Measurements from ENCODE around the gene IGFL4. TPM values are rescaled to one million over a fixed set of nuclear protein-coding genes. Genes with fewer than 3 reads are reported as not detected.

The IGFL4 gene
- total and polyA plus RNA-seq, 2 of the 13 experiments (the other 11 are each of a cell fraction or from before 2014, with no cell fraction given): 1.2 to 1.4 TPM

DNA sequence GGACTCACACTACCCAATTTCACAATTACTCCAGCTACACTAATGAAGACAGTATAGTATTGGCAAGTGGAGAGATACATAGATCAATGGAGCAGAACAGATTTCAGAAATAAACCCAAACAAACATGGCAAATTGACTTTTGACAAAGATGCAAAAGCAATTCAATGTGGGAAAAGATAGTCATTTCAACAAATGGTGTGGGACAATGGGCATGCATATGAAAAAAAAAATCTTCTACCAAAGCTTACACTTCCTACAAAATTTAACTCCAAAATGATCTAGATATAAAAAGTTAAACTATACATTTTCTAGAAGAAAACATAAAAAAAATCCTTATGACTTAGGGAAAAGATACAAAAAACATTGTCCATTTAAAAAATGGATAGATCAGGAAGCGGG lies 2.7 kb upstream of the IGFL4 start (continued):
- TF ChIP-seq, protein P1, sequence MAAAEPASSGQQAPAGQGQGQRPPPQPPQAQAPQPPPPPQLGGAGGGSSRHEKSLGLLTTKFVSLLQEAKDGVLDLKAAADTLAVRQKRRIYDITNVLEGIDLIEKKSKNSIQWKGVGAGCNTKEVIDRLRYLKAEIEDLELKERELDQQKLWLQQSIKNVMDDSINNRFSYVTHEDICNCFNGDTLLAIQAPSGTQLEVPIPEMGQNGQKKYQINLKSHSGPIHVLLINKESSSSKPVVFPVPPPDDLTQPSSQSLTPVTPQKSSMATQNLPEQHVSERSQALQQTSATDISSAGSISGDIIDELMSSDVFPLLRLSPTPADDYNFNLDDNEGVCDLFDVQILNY (CRISPR knock-in tag; conservative IDR thresholded peaks at IDR 0.05): no peak

DNA sequence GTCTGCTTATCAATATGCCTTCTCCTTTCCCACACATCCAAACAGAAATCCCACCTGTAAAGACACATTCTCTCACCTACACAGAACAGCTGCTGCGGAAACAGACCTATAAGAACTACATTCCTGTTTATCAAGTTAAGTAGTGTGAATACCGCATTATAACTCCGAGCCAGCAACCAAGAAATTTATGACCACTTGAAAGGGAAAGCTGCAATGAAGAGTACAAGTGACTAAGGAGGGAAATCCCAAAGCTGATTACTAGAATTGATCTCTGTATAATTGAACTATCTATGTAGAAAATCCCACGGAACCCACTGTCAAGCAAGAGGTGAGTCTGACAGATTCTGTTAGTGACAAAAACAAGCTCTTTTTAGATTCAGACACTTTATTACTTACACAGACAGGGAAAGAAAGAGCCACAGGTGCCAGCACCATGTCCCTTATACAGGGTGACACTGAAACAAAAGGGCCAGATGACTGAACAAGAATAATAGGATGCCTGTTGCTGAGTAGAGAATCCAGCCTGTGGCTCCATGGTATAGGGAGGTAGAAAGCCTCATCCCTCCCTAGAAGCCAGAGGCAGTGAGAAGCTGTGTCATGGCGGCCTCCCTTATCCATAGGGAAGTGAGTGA lies 1.6 kb upstream of the IGFL4 start:
- Histone ChIP-seq H3K9ac (ENCODE audit: insufficient read depth, low read depth, low read length) (no peak overlapping the region), H2AFZ (ENCODE audit: low read length) (no peak overlapping the region), H3K4me3 (replicated peaks in 1 of 3; ENCODE audit: insufficient read depth in 1 of 3, low read depth in 2 of 3, low read length in 3 of 3) (no peak overlapping the region), H3K4me2 (ENCODE audit: low read depth, low read length) (no peak overlapping the region), H3K79me2 (ENCODE audit: insufficient read depth, low read length) (no peaks in the 10 kb centered on the region), H3K36me3 (replicated peaks in 1 of 2; ENCODE audit: control insufficient read depth in 1 of 2, insufficient read depth in 2 of 2, low read length in 2 of 2) (no peaks in the 10 kb centered on the region), H3K4me1 (ENCODE audit: insufficient read depth, low read length) (peaks cover 3% of the 10 kb centered on the region), H3K27ac (ENCODE audit: extremely low read length, insufficient read depth, low read length) (no peak overlapping the region), H3K9me3 (ENCODE audit: low read length) (no peaks in the 10 kb centered on the region), H4K20me1 (ENCODE audit: insufficient read depth, low read length) (no peaks in the 10 kb centered on the region), H3K27me3 (ENCODE audit: control insufficient read depth in 1 of 2, insufficient read depth in 2 of 2, low read length in 2 of 2) (no peaks in the 10 kb centered on the region; a peak in 1 of 5 replicates)
- in situ Hi-C loops (cut with HindIII; ENCODE audit: extremely low pct_ligation_motif_present, low pct_unique_long_range_greater_than_20kb): no loop called here
- TF ChIP-seq, protein P2, sequence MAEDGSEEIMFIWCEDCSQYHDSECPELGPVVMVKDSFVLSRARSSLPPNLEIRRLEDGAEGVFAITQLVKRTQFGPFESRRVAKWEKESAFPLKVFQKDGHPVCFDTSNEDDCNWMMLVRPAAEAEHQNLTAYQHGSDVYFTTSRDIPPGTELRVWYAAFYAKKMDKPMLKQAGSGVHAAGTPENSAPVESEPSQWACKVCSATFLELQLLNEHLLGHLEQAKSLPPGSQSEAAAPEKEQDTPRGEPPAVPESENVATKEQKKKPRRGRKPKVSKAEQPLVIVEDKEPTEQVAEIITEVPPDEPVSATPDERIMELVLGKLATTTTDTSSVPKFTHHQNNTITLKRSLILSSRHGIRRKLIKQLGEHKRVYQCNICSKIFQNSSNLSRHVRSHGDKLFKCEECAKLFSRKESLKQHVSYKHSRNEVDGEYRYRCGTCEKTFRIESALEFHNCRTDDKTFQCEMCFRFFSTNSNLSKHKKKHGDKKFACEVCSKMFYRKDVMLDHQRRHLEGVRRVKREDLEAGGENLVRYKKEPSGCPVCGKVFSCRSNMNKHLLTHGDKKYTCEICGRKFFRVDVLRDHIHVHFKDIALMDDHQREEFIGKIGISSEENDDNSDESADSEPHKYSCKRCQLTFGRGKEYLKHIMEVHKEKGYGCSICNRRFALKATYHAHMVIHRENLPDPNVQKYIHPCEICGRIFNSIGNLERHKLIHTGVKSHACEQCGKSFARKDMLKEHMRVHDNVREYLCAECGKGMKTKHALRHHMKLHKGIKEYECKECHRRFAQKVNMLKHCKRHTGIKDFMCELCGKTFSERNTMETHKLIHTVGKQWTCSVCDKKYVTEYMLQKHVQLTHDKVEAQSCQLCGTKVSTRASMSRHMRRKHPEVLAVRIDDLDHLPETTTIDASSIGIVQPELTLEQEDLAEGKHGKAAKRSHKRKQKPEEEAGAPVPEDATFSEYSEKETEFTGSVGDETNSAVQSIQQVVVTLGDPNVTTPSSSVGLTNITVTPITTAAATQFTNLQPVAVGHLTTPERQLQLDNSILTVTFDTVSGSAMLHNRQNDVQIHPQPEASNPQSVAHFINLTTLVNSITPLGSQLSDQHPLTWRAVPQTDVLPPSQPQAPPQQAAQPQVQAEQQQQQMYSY (CRISPR knock-in tag; IDR thresholded peaks at IDR 0.05): no peak
- ATAC-seq (no peak), FAIRE-seq (no peak), DNase-seq (ENCODE audit: low spot score) (no peak)
- POLR2A ChIA-PET: no interaction called here
- BruUV-seq (replicated peaks): no TSS peak
- intact Hi-C loops (cut with micrococcal nuclease; ENCODE audit: unreplicated experiment): no loop called here
- CTCF ChIA-PET (ENCODE audit: low intra/inter-chr PET ratio, low total read pairs): no interaction called here
- WGBS (ENCODE audit: low lambda C conversion rate): 83% methylated on average over 4 of the region's 5 CpGs
